GM12891 (cell line): ENCODE data around the gene RPP38.

ENCODE experiments used
- DNase-seq: peaks from one replicate; pipeline ENCODE4 v3.0.0; 2011; ENCODE audit warnings: low spot score; ENCODE audit not compliant: insufficient read length
- FAIRE-seq: peaks from 2 replicates; lab custom pipeline; 2011; peaks lifted over from hg19 to GRCh38; lab: Jason Lieb, UNC
- PAX5 ChIP-seq: IDR thresholded peaks from 2 replicates; pipeline ENCODE4 v1.6.1; 2011; ENCODE audit warnings: low read length, moderate library complexity, mild to moderate bottlenecking; ENCODE audit not compliant: insufficient read depth, severe bottlenecking
- POLR2A ChIP-seq: IDR thresholded peaks from 2 replicates; pipeline ENCODE4 v1.6.1; 2011; ENCODE audit warnings: low read depth, low read length, control low read depth
- POLR2AphosphoS5 ChIP-seq: IDR thresholded peaks from 2 replicates; pipeline ENCODE4 v1.6.1; 2011; ENCODE audit warnings: low read depth, low read length, control low read depth
- POU2F2 ChIP-seq: IDR thresholded peaks from 2 replicates; pipeline ENCODE4 v1.6.1; 2011; ENCODE audit warnings: low read depth, mild to moderate bottlenecking, control low read depth, low read length, moderate library complexity
- SPI1 ChIP-seq: IDR thresholded peaks from 2 replicates; pipeline ENCODE4 v1.6.1; 2011; ENCODE audit warnings: low read depth, low read length, control low read depth
- TAF1 ChIP-seq: IDR thresholded peaks from 2 replicates; pipeline ENCODE4 v1.6.1; 2011; ENCODE audit warnings: low read depth, low read length, control low read depth

The RPP38 gene

DNA sequence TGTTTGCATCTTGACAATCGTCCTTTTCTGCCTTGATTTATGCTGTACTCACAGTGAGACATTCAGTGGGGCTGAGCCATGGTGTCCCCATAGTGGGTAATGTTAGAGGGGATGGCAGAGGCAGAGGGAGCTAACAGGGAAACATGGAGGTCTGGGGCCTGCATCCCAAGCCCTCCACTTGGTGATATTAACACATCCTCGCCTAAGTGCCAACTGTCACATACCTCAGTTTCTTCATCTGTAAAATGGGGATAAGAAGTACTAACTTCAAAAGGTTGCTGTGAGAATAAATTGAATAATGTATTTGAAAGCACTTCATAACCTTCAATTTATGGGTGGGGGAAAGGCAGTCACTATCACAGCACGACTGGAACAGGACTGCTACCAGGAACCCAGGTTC, 27.8 kb downstream of the RPP38 start:
- FAIRE-seq (no peak), DNase-seq (no peak)
- no peak for TF ChIP-seq SPI1
- TF ChIP-seq POLR2AphosphoS5 = no peak
- TF ChIP-seq TAF1 = no peak

DNA sequence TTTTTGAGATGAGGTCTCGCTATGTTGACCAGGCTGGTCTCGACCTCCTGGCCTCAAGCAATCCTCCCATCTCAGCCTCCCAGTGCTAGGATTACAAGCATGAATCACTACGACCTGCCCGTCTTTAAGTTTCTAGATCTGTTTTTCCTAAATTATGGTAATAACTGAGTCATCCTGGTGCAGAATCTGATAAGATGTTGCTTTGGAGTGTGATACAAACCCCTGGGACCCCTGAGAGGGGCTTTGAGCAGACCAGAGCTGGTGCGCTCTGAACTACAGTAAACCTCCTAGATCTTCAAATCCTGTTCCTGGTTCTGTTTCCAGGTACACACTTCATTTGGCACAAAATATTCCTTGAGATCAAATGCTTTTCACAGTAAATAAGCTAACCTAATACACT, 34.2 kb downstream of the RPP38 start:
- TF ChIP-seq POLR2AphosphoS5 (no peak), POU2F2 (no peak), PAX5 (no peak), POLR2A (no peak), SPI1 (no peak), TAF1 (no peak)
- FAIRE-seq (no peak), DNase-seq (no peak)

DNA sequence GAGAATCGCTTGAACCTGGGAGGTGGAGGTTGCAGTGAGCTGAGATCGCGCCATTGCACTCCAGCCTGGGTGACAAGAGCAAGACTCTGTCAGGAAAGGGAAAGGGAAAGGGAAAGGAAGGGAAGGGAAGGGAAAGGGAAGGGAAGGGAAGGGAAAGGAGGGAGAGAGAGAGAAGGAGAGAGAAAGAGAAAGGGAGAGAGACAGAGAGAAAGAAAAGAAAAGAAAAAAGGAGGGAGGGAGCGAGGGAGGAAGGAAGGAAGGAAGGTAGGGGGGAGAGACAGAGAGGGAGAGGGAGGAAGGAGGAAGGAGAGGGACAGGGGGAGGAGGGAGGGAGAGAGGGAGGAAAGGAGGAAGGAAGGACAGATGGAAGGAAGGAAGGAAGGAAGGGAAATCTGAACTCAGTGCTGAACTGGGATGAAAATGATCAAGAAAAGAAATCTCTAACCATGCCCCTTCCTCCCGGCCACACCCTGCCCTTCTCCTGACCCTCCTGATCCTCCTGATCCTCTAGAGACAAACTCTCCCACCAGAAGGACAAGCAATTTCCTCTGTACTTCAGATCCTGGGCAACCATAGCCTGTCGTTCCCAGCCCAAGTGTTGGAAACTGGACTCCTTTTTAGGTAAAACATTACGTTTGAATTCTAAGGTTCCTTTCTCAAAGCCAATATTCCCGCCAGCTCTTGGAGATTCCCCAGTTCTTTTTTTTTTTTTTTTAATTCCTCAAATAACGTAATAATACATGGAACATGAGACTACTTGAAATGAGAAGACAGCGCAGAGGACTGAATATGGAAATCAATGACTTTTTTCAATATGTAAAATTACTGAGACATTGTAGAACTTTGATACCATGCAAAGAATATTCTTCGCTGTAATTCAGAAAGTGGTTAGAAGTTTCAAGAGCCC, 39.2 kb downstream of the RPP38 start:
- TF ChIP-seq POU2F2 (no peak), POLR2AphosphoS5 (no peak), SPI1 (no peak), PAX5 (no peak), POLR2A (no peak), TAF1 (no peak)
- DNase-seq (no peak), FAIRE-seq (no peak)

DNA sequence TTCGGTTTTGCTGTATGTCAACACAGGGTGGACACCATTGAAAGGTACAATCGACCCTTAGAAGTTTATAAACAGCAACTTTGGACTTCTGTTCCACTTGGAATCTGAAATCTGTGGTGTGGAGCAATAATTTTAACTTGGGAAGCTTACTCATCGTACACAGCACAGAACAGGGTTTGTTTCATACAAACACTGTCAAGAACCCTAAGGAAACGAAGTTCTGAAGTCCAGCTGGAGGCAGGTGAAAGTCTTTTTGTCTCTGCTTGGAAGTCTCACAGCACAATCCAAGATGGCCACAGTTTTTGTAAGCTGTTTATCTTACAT, 39.8 kb downstream of the RPP38 start:
- DNase-seq = no peak
- no peak for TF ChIP-seq POLR2A
- no peak for TF ChIP-seq POLR2AphosphoS5
- TF ChIP-seq POU2F2 = no peak
- no peak for TF ChIP-seq TAF1
- TF ChIP-seq SPI1 = no peak
- no peak for TF ChIP-seq PAX5
- no peak for FAIRE-seq

- no peak for TF ChIP-seq TAF1
- no peak for TF ChIP-seq PAX5
- DNase-seq (no peak), FAIRE-seq (no peak)
Observed at GRCh38 chr10:15137636-15138035, 40.5 kb downstream of the RPP38 start.

DNA sequence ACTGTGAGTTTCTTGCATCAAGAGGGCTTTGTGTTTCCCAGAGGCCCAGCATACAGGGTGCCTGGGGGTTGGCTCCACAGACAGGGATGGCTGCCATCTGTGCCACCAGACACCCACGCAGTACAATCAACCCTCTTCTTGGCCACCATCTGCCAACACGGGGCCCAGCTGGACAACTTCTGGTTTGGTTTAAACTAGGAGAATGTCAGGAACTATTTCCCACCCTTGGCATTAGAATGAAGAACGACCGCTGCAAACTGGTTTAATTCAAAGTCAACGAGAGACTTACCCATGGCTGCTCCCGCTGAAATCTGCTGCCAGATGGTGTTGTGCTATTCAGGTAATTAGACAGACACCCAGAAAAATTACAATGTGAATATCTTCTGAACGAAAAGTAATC, 43.5 kb downstream of the RPP38 start:
- DNase-seq (no peak), FAIRE-seq (no peak)
- TF ChIP-seq POLR2A = no peak
- no peak for TF ChIP-seq POLR2AphosphoS5
- no peak for TF ChIP-seq PAX5
- no peak for TF ChIP-seq TAF1
- TF ChIP-seq SPI1 = no peak
- TF ChIP-seq POU2F2 = no peak

GRCh38 chr10:15141136-15142054, 44.2 kb downstream of the RPP38 start:
- DNase-seq = peak; percentile 12

GRCh38 chr10:15144788-15145187, 47.6 kb downstream of the RPP38 start:
- DNase-seq = no peak
- TF ChIP-seq PAX5 (no peak), POU2F2 (no peak), TAF1 (no peak), SPI1 (no peak), POLR2A (no peak), POLR2AphosphoS5 (no peak)
- FAIRE-seq = no peak

More at GRCh38 chr10:15141136-15142054, 44.2 kb downstream of the RPP38 start:
- 0 out of 2 replicates have a peak, but pooled peaks have one; percentile 4 for TF ChIP-seq SPI1
- TF ChIP-seq POU2F2 = no peak
- TF ChIP-seq PAX5 = peak; percentile 92
- peak; percentile 63 for FAIRE-seq

GRCh38 chr10:15146366-15146765, 49.2 kb downstream of the RPP38 start:
- FAIRE-seq (peak; percentile 13), DNase-seq (no peak)
- TF ChIP-seq TAF1 (no peak), SPI1 (0 out of 2 replicates have a peak, but pooled peaks have one; percentile 10)
